ENCODE measurements around the gene KIAA1755. TPM values are rescaled to one million over a fixed set of nuclear protein-coding genes. Genes with fewer than 3 reads are reported as not detected.

Gene KIAA1755
- total RNA-seq, 2 donors from 2014 or later: not detected

- ATAC-seq (replicated peaks): no peak
- Mint-ChIP-seq H3K27me3 (peaks cover 10% of the 10 kb centered on the region), H3K4me1 (no peaks in the 10 kb centered on the region), H3K9me3 (no peaks in the 10 kb centered on the region), H3K27ac (no peak overlapping the region), H3K36me3 (ENCODE audit: low read depth) (no peaks in the 10 kb centered on the region), H3K4me3 (no peak overlapping the region)
These were observed 57.1 kb downstream of the KIAA1755 start for GRCh38 chr20:38203337-38203980.

GRCh38 chr20:38202982-38203293, 57.6 kb downstream of the KIAA1755 start:
- H3K4me1 Mint-ChIP-seq: no peaks in the 10 kb centered on the region
- H3K36me3 Mint-ChIP-seq (ENCODE audit: low read depth): no peaks in the 10 kb centered on the region
- ATAC-seq (replicated peaks): no peak
- no peak overlapping the region for H3K27ac Mint-ChIP-seq
- peaks cover 6% of the 10 kb centered on the region for H3K27me3 Mint-ChIP-seq
- no peaks in the 10 kb centered on the region for H3K9me3 Mint-ChIP-seq
- H3K4me3 Mint-ChIP-seq: no peak overlapping the region

- Mint-ChIP-seq H3K27me3 (peaks cover 7% of the 10 kb centered on the region), H3K4me1 (no peaks in the 10 kb centered on the region), H3K4me3 (no peak overlapping the region), H3K27ac (no peak overlapping the region), H3K36me3 (ENCODE audit: low read depth) (no peaks in the 10 kb centered on the region), H3K9me3 (no peaks in the 10 kb centered on the region)
- no peak for ATAC-seq (replicated peaks)
These were observed 58.2 kb downstream of the KIAA1755 start for GRCh38 chr20:38202153-38202981.

- H3K27me3 Mint-ChIP-seq: peaks cover 10% of the 10 kb centered on the region
- no peak for ATAC-seq (replicated peaks)
- H3K36me3 Mint-ChIP-seq (ENCODE audit: low read depth): no peaks in the 10 kb centered on the region
- H3K27ac Mint-ChIP-seq: no peak overlapping the region
- no peak overlapping the region for H3K4me3 Mint-ChIP-seq
- H3K4me1 Mint-ChIP-seq: no peaks in the 10 kb centered on the region
- H3K9me3 Mint-ChIP-seq: no peaks in the 10 kb centered on the region
These were observed 59.2 kb downstream of the KIAA1755 start for GRCh38 chr20:38201356-38201755.

- H3K27ac Mint-ChIP-seq: no peak overlapping the region
- ATAC-seq (replicated peaks): no peak
- H3K9me3 Mint-ChIP-seq: no peaks in the 10 kb centered on the region
- H3K27me3 Mint-ChIP-seq: peaks cover 10% of the 10 kb centered on the region
- no peak overlapping the region for H3K4me3 Mint-ChIP-seq
- H3K4me1 Mint-ChIP-seq: no peaks in the 10 kb centered on the region
- H3K36me3 Mint-ChIP-seq (ENCODE audit: low read depth): no peaks in the 10 kb centered on the region
These were observed 59.9 kb downstream of the KIAA1755 start for GRCh38 chr20:38200646-38201045.

GRCh38 chr20:38199501-38200390, 60.8 kb downstream of the KIAA1755 start:
- no peak for ATAC-seq (replicated peaks)
- Mint-ChIP-seq H3K9me3 (no peaks in the 10 kb centered on the region), H3K4me1 (no peaks in the 10 kb centered on the region), H3K27me3 (peaks cover 12% of the 10 kb centered on the region), H3K4me3 (no peak overlapping the region), H3K36me3 (ENCODE audit: low read depth) (no peaks in the 10 kb centered on the region), H3K27ac (no peak overlapping the region)

GRCh38 chr20:38198238-38198861, 62.2 kb downstream of the KIAA1755 start:
- H3K4me1 Mint-ChIP-seq: no peaks in the 10 kb centered on the region
- H3K27me3 Mint-ChIP-seq: peaks cover 18% of the 10 kb centered on the region
- peaks cover 4% of the 10 kb centered on the region for H3K9me3 Mint-ChIP-seq
- no peak overlapping the region for H3K4me3 Mint-ChIP-seq
- H3K27ac Mint-ChIP-seq: no peak overlapping the region
- H3K36me3 Mint-ChIP-seq (ENCODE audit: low read depth): no peaks in the 10 kb centered on the region
- ATAC-seq (replicated peaks): no peak

- H3K27ac Mint-ChIP-seq: no peak overlapping the region
- no peaks in the 10 kb centered on the region for H3K36me3 Mint-ChIP-seq (ENCODE audit: low read depth)
- H3K9me3 Mint-ChIP-seq: peaks cover 4% of the 10 kb centered on the region
- ATAC-seq (replicated peaks): no peak
- H3K4me3 Mint-ChIP-seq: no peak overlapping the region
- H3K27me3 Mint-ChIP-seq: peaks cover 15% of the 10 kb centered on the region
- H3K4me1 Mint-ChIP-seq: no peaks in the 10 kb centered on the region
These were observed 62.9 kb downstream of the KIAA1755 start for GRCh38 chr20:38197619-38198018.

GRCh38 chr20:38197217-38197616, 63.3 kb downstream of the KIAA1755 start:
- no peak for ATAC-seq (replicated peaks)
- Mint-ChIP-seq H3K4me1 (no peaks in the 10 kb centered on the region), H3K36me3 (ENCODE audit: low read depth) (no peaks in the 10 kb centered on the region), H3K27me3 (peaks cover 12% of the 10 kb centered on the region), H3K4me3 (no peak overlapping the region), H3K27ac (no peak overlapping the region), H3K9me3 (peaks cover 4% of the 10 kb centered on the region)

GRCh38 chr20:38196592-38196991, 63.9 kb downstream of the KIAA1755 start:
- Mint-ChIP-seq H3K27ac (no peak overlapping the region), H3K4me3 (no peak overlapping the region), H3K27me3 (peaks cover 12% of the 10 kb centered on the region), H3K9me3 (peaks cover 4% of the 10 kb centered on the region), H3K36me3 (ENCODE audit: low read depth) (no peaks in the 10 kb centered on the region), H3K4me1 (no peaks in the 10 kb centered on the region)
- ATAC-seq (replicated peaks): no peak

GRCh38 chr20:38196076-38196475, 64.5 kb downstream of the KIAA1755 start:
- Mint-ChIP-seq H3K4me1 (no peaks in the 10 kb centered on the region), H3K27ac (no peak overlapping the region), H3K4me3 (no peak overlapping the region), H3K9me3 (peaks cover 4% of the 10 kb centered on the region), H3K27me3 (peaks cover 12% of the 10 kb centered on the region), H3K36me3 (ENCODE audit: low read depth) (no peaks in the 10 kb centered on the region)
- ATAC-seq (replicated peaks): no peak

- Mint-ChIP-seq H3K27ac (no peak overlapping the region), H3K4me3 (no peak overlapping the region), H3K27me3 (peaks cover 12% of the 10 kb centered on the region), H3K9me3 (peaks cover 4% of the 10 kb centered on the region), H3K36me3 (ENCODE audit: low read depth) (no peaks in the 10 kb centered on the region), H3K4me1 (no peaks in the 10 kb centered on the region)
- ATAC-seq (replicated peaks): no peak
These were observed 65.0 kb downstream of the KIAA1755 start for GRCh38 chr20:38195521-38195920.

GRCh38 chr20:38194971-38195504, 65.5 kb downstream of the KIAA1755 start:
- peaks cover 4% of the 10 kb centered on the region for H3K9me3 Mint-ChIP-seq
- no peak overlapping the region for H3K4me3 Mint-ChIP-seq
- H3K27ac Mint-ChIP-seq: no peak overlapping the region

GRCh38 chr20:38193586-38194105, 66.9 kb downstream of the KIAA1755 start:
- no peak for ATAC-seq (replicated peaks)
- peaks cover 4% of the 10 kb centered on the region for H3K9me3 Mint-ChIP-seq
- no peaks in the 10 kb centered on the region for H3K4me1 Mint-ChIP-seq
- H3K27me3 Mint-ChIP-seq: peaks cover 12% of the 10 kb centered on the region
- H3K4me3 Mint-ChIP-seq: no peak overlapping the region
- H3K27ac Mint-ChIP-seq: no peak overlapping the region
- H3K36me3 Mint-ChIP-seq (ENCODE audit: low read depth): no peaks in the 10 kb centered on the region

More at GRCh38 chr20:38194971-38195504, 65.5 kb downstream of the KIAA1755 start:
- peaks cover 12% of the 10 kb centered on the region for H3K27me3 Mint-ChIP-seq
- no peaks in the 10 kb centered on the region for H3K4me1 Mint-ChIP-seq
- no peaks in the 10 kb centered on the region for H3K36me3 Mint-ChIP-seq (ENCODE audit: low read depth)
- no peak for ATAC-seq (replicated peaks)

Measured in activated T-helper 17 cell treated with anti-CD3 and anti-CD28 coated beads, Interleukin-2, amount 50 U/mL, for 72 hours (primary cell).